NOMO-1 treated with dmso at 0.1 percent for 144 hours (cell line): Measurements from ENCODE around the gene GPX3.

Experiments
- DNase-seq: peaks from one replicate; lab custom pipeline; 2025; ENCODE audit not compliant: unreplicated experiment; lab: John Stamatoyannopoulos, UW

The GPX3 gene

DNA sequence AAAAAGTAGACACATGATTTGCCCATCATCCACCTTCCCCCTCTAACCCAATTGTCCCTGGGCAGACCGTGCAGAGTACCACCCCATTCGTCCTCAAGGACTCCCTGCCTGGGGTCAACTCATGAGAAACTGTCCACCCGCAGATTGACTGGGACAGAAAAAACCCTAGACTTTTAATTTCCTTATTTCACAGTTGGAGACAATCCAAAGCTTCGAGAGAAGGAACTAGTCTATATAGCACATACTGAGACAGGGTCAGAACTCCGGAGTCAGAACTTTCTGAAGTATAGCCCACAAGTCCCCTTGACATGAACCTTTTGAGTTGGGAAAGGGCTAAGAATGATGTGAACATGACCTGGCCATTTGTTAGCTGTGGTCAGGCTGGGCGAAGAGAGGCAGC lies 7.5 kb upstream of the GPX3 start:
- DNase-seq, result no peak

GRCh38 chr5:151014680-151015343 lies 5.6 kb upstream of the GPX3 start:
- DNase-seq, result no peak

DNA sequence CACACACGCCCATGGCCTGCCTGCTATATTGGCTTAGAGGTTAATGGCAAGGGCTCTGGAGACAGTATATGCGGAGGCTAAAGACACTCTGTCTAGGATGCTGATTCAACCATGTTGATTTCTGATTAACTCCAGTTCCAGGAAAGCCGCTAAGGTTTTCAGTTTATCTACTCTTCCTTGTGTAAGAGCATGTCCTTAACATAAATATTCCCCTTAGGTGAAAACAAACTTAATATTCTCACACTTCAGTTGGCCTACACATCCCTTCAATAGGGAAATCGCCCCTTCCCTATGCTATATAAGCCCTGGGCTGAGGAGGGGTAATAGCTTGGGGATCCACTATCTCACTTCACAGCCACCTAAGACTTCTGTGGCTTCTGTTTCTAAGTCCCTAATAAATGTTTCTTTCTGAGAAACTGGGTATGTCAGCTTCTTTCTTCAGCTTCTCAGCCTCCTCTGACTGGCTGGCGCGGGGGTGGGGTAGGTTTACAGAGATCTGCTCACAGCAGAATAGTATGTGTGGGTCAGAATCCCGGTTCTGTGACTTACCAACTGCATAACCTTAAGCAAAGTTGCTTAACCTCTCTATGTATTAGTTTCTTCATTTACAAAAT lies 4.3 kb upstream of the GPX3 start:
- DNase-seq, result no peak

DNA sequence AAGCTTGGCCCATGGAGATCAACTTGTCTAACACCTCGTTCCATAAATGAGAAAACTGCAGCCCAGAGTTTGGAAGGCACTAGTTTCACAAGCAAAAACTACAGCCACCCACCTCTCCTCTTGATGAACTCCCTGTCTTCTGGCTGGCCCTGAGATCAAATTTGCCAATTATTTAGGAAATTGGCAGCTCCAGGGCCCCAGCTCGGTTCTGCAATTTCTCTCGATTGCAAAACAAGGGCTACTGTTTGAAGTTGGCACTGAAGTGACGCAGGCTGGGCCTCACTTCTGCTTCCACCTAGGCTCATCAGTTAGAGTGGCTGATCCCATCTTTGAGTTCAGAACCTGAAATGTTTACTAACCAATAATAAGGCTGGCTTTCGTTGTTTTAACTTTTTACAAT lies 3.7 kb upstream of the GPX3 start:
- DNase-seq, result peak; percentile 93

GRCh38 chr5:151017897-151018296 lies 2.5 kb upstream of the GPX3 start:
- DNase-seq, result no peak

DNA sequence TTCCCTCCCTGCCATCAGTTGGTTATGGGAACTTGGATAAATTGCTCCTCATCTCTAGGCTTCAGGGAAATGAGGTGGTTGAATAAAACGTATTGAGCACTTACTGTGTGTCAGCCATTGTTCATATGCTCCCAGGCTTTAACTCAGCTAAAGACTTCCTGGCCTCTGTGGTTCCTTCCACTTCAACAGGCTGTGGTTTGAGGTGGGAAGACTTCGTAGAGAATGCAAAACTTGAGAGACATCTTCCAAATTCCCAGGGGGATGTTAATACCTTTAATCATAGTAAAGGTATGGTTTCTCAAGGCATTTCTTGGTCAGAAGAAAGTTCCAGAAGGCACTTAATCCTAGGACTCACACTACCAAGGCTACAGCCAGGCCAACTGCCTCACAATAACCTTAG lies 1.5 kb upstream of the GPX3 start:
- no peak for DNase-seq

GRCh38 chr5:151019331-151019730 lies 1.1 kb upstream of the GPX3 start:
- no peak for DNase-seq

DNA sequence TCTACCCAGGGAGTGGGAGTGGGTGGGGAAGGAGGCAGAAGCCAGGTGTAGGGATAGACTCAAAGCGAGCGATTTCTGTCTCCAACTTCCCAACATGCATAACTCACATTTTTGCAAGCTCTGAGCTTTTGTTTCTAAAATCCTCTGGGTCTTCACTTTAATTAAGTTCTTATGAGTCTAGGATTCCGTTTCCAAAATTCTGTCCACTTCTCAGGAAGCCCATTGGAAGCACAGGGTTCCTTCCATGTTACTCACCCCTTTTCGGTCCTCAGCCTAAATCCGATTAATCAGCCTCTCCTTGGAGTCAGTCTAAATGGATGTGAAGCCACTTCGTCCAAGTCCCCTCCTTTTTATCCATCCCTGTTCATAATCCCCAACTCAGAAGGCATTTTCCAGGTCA lies 1.4 kb downstream of the GPX3 start:
- DNase-seq, result no peak

DNA sequence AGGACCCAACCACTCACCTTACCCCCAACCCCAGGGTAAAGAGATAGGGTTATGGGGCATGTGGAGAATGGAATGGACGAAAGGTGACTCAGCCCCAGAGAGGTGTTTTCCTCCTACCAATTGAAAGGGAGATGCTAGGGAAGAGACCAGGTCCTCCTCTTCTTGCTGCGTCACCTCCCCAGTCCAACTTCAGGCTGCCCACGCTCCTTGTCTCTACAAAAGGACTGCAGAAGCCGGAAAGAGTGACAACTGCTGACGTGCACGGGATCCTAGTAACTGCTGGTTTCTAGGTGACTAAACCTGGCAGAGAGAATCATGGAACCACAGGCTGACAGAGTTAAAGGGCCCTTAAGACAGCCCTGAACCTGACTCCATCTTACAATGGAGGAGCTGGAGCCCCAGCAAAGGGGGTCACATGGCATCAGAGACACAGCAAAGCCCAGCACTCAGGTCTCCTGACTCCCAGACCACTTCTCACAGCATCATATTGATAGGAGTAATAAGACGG lies 2.2 kb downstream of the GPX3 start:
- DNase-seq, result no peak

DNA sequence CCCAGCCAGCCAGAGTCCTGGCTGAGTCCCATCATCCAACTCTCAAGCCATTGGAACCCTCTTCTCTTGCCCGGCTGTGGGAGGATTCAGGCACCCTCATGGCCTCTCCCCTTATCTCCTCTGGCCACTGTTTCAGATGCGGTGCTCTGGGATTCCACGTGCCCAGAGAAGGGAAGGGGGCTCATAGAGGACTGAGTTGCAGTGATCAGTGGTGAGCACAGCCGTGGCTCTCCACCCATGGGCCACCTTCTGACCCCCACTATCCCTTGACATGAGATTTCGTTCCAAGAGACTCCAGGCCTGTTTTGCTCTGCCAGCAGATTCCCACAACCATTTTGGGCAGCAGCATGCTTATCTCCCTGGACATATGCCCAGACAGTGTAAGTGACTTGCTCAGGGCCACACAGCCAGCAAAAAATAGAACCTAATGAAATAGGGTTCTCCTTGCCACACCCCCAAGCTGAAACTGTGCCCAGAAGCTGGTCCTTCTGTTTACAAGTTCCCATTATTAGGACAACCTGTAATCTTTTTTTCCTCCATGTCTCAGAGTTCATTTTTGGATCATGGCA lies 2.7 kb downstream of the GPX3 start:
- no peak for DNase-seq

- DNase-seq, result no peak
These were observed 3.3 kb downstream of the GPX3 start for GRCh38 chr5:151023651-151024050.

DNA sequence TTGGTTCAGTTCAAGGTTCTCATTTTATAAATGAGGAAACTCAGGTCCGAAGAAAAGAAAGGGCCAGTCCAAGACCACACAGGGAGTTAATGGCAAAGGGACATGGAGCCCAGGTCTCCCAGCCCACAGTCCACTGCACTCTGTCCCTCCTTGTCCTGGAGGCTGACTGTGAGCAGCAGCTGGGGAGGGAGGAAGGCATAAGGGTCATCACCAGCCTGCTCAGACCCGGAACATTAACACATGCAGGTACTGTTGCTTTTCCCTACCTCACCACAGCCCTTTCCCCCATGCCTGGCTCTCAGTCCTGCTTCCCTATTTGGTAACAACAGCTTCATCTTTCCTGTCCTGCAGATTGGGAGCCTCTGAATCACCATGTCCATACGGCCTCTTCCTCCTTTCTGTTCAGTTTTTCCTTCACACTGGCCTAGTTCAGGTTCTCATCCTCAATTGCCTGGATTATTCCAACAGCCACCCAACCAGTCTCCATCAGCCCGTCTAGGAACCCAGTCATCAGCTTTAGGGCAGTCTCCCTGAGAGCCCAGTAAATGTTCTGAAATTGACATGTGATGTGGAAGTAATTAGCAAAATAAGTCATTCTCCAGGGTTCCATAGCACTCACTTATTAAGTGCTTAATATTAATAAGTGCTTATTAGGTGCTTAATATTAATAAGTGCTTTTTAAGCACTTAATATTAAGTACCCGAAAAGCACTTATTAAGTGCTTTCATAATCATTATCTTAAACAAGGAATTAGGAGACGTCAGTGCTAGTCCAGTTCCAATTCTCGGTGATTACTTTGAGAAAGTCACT lies 4.3 kb downstream of the GPX3 start:
- DNase-seq, result no peak

- DNase-seq, result no peak
These were observed 4.8 kb downstream of the GPX3 start for GRCh38 chr5:151025250-151025606.

DNA sequence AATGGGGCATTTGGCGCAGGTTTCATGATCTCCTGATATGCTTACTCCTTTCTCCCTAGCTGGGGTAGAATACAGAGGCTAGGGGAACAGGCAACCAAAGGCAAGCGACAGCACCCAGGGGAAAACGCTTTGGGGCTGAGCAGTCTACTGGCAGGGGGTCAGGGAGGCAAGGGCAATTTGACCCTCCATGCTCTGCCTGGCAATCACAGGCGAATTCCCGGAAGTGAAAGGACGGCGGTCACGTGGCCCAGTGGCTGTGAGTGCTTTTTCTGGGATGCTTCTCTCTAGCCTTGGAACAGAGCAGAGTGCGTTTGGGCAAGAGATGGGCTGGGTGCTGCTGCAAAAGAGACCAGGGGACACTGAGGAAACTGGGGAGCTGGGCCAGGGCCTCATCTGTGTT lies 5.7 kb downstream of the GPX3 start:
- no peak for DNase-seq

DNA sequence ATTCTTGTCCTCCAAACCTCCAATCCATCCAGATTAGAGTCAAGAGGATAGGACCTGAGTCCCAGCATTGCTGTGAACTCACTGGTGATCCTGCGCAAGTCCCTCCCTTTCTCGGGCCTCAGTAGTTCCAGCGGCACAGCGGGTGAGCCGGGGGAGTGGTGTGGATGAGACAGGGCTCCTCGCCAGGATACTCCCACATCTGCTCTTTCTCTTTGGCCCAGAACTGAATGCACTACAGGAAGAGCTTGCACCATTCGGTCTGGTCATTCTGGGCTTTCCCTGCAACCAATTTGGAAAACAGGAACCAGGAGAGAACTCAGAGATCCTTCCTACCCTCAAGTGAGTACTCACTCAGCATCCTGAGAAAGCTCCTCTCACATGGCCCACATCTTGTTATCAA lies 6.3 kb downstream of the GPX3 start:
- no peak for DNase-seq

- DNase-seq, result no peak
These were observed 7.6 kb downstream of the GPX3 start for GRCh38 chr5:151027961-151028479.

- no peak for DNase-seq
These were observed 8.3 kb downstream of the GPX3 start for GRCh38 chr5:151028717-151029116.

GRCh38 chr5:151029179-151030055 lies 9.0 kb downstream of the GPX3 start:
- no peak for DNase-seq

DNA sequence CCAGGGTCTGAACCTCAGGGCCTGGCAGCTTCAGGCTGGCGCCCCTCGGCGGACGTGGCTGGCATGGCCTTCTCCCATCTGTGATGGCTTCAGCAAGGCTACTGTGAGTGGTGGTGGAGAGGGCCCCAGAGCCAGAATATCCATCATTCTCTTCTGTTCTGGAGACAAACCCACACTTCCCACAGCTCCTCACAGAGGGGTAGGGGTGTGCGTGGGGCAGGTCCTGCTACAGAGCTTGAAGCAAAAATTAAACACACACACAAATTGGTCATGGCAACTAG lies 9.6 kb downstream of the GPX3 start:
- no peak for DNase-seq

DNA sequence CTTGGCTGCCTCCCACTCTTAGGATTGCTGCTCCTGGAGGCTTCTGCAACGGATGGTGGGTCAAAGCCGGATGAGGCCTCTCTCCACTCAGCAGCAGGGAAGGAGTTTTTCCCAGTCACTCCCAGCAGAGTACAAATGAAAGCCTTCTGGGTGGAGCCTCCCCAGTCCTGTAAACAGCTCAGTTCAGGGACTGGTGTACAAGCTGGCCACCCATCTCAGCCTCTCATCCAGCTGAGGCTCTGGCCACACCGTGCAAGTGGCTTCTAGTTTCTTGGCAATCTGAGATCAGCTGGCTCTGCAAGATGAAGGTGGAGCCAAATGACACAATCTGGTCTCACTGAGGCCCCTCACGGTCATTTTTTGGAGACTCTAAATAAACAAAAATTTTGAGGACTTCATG lies 10.0 kb downstream of the GPX3 start:
- no peak for DNase-seq

DNA sequence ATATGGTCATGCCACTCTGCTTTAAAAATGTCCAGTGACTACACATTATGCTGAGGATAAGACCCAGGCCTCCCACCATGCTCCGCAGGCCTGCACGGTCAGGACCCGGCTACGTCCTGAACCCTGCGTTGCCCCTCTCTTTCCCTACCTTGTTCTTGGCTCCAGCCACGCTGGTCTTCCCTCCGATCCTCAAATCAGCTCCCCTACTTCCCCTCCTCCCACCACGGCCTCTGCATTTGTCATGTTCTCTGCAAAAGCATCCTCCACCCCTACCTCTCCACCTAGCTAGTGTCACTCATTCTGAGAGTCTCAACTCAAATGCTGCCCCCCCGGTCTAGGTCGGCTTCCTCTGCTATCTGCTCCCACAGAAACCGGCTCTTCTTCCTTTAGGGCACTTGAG lies 11.2 kb downstream of the GPX3 start:
- DNase-seq, result no peak
